Vagina (tissue), 2 donors: Measurements from ENCODE around the gene ARL5A. TPM values are rescaled to one million over a fixed set of nuclear protein-coding genes. Genes with fewer than 3 reads are reported as not detected.

ENCODE experiments used
- DNase-seq, 2 donors: peaks; one replicate each; pipeline ENCODE4 v3.0.0-alpha.2; 2017; ENCODE audit errors: extremely low spot score in 2 of 2
- H3K27ac ChIP-seq: fragments of 200-600 bp; sonication (generic); one replicate; pipeline ENCODE4 v1.5.1; 2019
- H3K27me3 ChIP-seq: fragments of 200-600 bp; sonication (generic); one replicate; pipeline ENCODE4 v1.5.1; 2019
- H3K36me3 ChIP-seq, 2 donors: fragments of 200-600 bp; sonication (generic); one replicate each; pipeline ENCODE4 v1.5.1; 2017 to 2019
- H3K4me1 ChIP-seq: fragments of 200-600 bp; sonication (generic); one replicate; pipeline ENCODE4 v1.5.1; 2019
- H3K4me3 ChIP-seq, 2 donors: fragments of 200-600 bp; sonication (generic); 1 replicate in 1 of 2; 2 replicates in 1 of 2; pipeline ENCODE4 v1.5.1; 2016 to 2019
- H3K9me3 ChIP-seq: fragments of 200-600 bp; sonication (generic); one replicate; pipeline ENCODE4 v1.5.1; 2019
- POLR2A ChIP-seq, 2 donors: fragments of 450-650 bp; IDR thresholded peaks; one replicate each; pipeline ENCODE4 v1.6.1; 2017; ENCODE audit warnings: antibody characterized with exemption in 2 of 2, mild to moderate bottlenecking in 2 of 2, moderate library complexity in 2 of 2
- POLR2AphosphoS5 ChIP-seq, 2 donors: sonication (generic); formaldehyde crosslinking; IDR thresholded peaks; one replicate each; pipeline ENCODE4 v1.9.0; 2017; ENCODE audit warnings: antibody characterized with exemption in 2 of 2, mild to moderate bottlenecking in 2 of 2, low read depth in 1 of 2; ENCODE audit not compliant: insufficient read depth in 1 of 2
- intact Hi-C: fragments of 100-400 bp; cut with DNase I; formaldehyde crosslinking; loops from one replicate; pipeline ENCODE4 v1.15.1; 2023
- total RNA-seq: library from RNA; depleted of rRNA; stranded (reverse); fragments of >200 nt; gene quantifications from one replicate; pipeline ENCODE4 v1.2.3, GENCODE V29; 2016
- TF ChIP-seq, protein P1 (sequence below), 3 experiments: fragments of 450-650 bp in 2 of 3; fragments of 200-600 bp in 1 of 3; sonication (generic) in 1 of 3; IDR thresholded peaks; one replicate each; pipeline ENCODE4 v1.5.1; 2017 to 2019; ENCODE audit warnings: antibody characterized with exemption in 3 of 3, mild to moderate bottlenecking in 2 of 3, moderate library complexity in 2 of 3

ARL5A gene
- total RNA-seq, 1 donor from 2014 or later, result 32.9 TPM

DNA sequence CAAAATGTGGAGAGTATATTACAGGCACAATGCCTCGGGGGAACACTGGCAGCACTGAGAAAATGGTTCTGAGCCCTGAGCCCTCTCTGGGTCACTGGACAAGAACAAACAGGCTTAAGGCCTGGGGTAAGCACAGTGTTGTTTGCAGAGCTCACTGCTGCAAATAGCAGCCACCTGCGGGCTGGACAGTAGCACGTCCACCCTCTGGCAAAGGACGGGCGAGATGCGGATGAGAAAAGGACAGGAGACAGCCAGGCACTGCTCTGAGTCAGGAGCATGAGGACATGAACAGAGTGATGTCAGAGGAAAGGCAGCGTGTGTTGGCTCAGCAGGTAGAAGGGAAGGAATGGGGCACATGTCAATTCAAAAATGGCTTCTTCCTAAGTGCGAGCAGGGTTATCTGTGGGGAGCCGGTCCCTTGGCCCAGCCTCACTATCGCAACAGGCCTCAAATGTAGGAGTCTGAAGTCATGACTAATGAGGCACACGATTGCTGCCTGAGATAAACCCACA, 68.0 kb downstream of the ARL5A start:
- H3K27me3 ChIP-seq, result no peaks in the 10 kb centered on the region
- no peaks in the 10 kb centered on the region for H3K9me3 ChIP-seq
- no peak overlapping the region for H3K4me3 ChIP-seq
- TF ChIP-seq POLR2A (IDR thresholded peaks at IDR 0.05) (no peak), POLR2AphosphoS5 (IDR thresholded peaks at IDR 0.05; ENCODE audit: insufficient read depth in 1 of 2, low read depth in 1 of 2) (no peak)
- TF ChIP-seq, protein P1, sequence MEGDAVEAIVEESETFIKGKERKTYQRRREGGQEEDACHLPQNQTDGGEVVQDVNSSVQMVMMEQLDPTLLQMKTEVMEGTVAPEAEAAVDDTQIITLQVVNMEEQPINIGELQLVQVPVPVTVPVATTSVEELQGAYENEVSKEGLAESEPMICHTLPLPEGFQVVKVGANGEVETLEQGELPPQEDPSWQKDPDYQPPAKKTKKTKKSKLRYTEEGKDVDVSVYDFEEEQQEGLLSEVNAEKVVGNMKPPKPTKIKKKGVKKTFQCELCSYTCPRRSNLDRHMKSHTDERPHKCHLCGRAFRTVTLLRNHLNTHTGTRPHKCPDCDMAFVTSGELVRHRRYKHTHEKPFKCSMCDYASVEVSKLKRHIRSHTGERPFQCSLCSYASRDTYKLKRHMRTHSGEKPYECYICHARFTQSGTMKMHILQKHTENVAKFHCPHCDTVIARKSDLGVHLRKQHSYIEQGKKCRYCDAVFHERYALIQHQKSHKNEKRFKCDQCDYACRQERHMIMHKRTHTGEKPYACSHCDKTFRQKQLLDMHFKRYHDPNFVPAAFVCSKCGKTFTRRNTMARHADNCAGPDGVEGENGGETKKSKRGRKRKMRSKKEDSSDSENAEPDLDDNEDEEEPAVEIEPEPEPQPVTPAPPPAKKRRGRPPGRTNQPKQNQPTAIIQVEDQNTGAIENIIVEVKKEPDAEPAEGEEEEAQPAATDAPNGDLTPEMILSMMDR (IDR thresholded peaks at IDR 0.05), result no peak
- H3K27ac ChIP-seq, result no peak overlapping the region
- no peak for DNase-seq
- H3K36me3 ChIP-seq, result no peaks in the 10 kb centered on the region
- intact Hi-C loops, result no loop called here
- no peaks in the 10 kb centered on the region for H3K4me1 ChIP-seq

GRCh38 chr2:151758744-151759143, 69.5 kb downstream of the ARL5A start:
- intact Hi-C loops, result no loop called here
- Histone ChIP-seq H3K4me1 (no peaks in the 10 kb centered on the region), H3K4me3 (no peak overlapping the region), H3K27ac (no peak overlapping the region), H3K9me3 (no peaks in the 10 kb centered on the region), H3K27me3 (no peaks in the 10 kb centered on the region), H3K36me3 (no peaks in the 10 kb centered on the region)
- DNase-seq, result no peak
- TF ChIP-seq POLR2AphosphoS5 (IDR thresholded peaks at IDR 0.05; ENCODE audit: insufficient read depth in 1 of 2, low read depth in 1 of 2), result no peak
- TF ChIP-seq, protein P1 (IDR thresholded peaks at IDR 0.05), result no peak
- TF ChIP-seq POLR2A (IDR thresholded peaks at IDR 0.05), result no peak

DNA sequence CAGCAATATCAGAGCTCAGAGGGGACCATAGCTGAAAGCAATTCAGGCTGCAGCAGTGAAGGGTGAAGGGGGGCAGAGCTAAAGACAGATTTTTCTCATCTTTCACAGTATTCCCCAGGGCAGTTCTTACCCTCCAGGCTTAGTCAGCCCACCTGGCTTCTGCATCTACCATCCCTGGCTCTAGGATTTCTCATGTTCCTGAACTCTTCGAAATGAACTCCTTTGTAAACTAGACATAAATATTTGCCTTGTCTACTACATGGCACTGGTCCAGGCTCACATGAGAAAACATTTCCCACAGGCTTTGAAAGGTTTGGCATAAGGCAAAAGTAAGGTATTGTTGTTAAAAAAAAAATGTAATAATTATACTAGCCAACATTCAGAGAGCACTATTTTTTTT, 70.4 kb downstream of the ARL5A start:
- Histone ChIP-seq H3K36me3 (no peaks in the 10 kb centered on the region), H3K9me3 (no peaks in the 10 kb centered on the region), H3K27ac (no peak overlapping the region), H3K4me1 (no peaks in the 10 kb centered on the region), H3K27me3 (no peaks in the 10 kb centered on the region), H3K4me3 (no peak overlapping the region)
- no peak for TF ChIP-seq POLR2A (IDR thresholded peaks at IDR 0.05)
- TF ChIP-seq, protein P1 (IDR thresholded peaks at IDR 0.05), result no peak
- no peak for TF ChIP-seq POLR2AphosphoS5 (IDR thresholded peaks at IDR 0.05; ENCODE audit: insufficient read depth in 1 of 2, low read depth in 1 of 2)
- intact Hi-C loops, result no loop called here
- no peak for DNase-seq

DNA sequence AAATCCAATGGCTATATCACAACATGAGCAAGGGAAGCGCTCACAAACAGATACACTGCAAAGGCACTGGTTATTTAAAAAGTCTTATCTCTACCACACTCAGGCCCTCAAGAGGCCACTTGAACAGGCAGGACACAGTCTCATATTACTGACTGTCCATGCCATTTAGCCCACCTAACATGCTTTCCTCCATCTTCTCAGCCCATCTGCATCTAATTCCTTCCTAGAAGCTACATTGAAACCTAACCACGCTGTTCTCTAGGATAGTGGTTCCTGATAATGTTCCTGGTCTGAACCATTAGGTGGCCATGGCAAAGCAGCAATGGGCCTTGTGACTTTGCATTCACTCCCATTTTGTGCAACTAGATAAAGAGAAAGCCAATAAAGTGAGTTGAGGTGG, 71.4 kb downstream of the ARL5A start:
- Histone ChIP-seq H3K36me3 (no peaks in the 10 kb centered on the region), H3K9me3 (no peaks in the 10 kb centered on the region), H3K4me1 (no peaks in the 10 kb centered on the region), H3K27me3 (no peaks in the 10 kb centered on the region), H3K27ac (no peak overlapping the region), H3K4me3 (no peak overlapping the region)
- DNase-seq, result no peak
- intact Hi-C loops, result no loop called here
- TF ChIP-seq, protein P1 (IDR thresholded peaks at IDR 0.05), result no peak
- TF ChIP-seq POLR2A (IDR thresholded peaks at IDR 0.05), result no peak
- TF ChIP-seq POLR2AphosphoS5 (IDR thresholded peaks at IDR 0.05; ENCODE audit: insufficient read depth in 1 of 2, low read depth in 1 of 2), result no peak

GRCh38 chr2:151754253-151754897, 73.8 kb downstream of the ARL5A start:
- H3K9me3 ChIP-seq, result no peaks in the 10 kb centered on the region
- intact Hi-C loops, result no loop called here
- no peaks in the 10 kb centered on the region for H3K4me1 ChIP-seq
- H3K4me3 ChIP-seq, result no peak overlapping the region
- H3K27me3 ChIP-seq, result no peaks in the 10 kb centered on the region
- no peak overlapping the region for H3K27ac ChIP-seq
- no peak for DNase-seq
- no peaks in the 10 kb centered on the region for H3K36me3 ChIP-seq
- TF ChIP-seq POLR2AphosphoS5 (IDR thresholded peaks at IDR 0.05; ENCODE audit: insufficient read depth in 1 of 2, low read depth in 1 of 2) (no peak), POLR2A (IDR thresholded peaks at IDR 0.05) (no peak)
- TF ChIP-seq, protein P1 (IDR thresholded peaks at IDR 0.05), result no peak
